ENCODE results near the gene SLC22A16.

DNA sequence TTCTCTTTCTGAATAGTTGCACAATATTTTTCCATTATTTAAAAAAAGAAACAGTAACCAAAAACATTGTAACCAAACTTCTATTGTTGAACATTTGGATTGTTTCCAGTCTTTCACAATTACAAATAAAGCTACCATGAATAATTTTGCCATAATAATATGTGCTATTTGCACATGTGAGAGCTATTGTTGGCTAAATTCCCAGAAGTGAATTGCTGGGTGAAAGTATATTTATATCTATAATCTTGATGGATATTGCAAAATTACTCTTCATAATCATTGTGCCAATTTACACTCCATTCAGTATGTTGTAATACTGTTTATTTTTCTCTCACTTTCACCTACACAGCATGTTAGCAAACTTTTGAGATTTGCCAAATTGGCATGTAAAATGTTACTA lies 36.6 kb upstream of the SLC22A16 start:
- TF ChIP-seq CTCF (IDR thresholded peaks at IDR 0.05) (no peak), POLR2A (IDR thresholded peaks at IDR 0.05) (no peak)

All from heart left ventricle (tissue), 13 donors.